SK-N-MC (cell line): ENCODE measurements around the gene ARHGAP22.

Experiments
- EZH2 ChIP-seq: fragments of 200-600 bp; sonication (generic); IDR thresholded peaks from one replicate; pipeline ENCODE4 v1.6.1; 2017; ENCODE audit warnings: antibody characterized with exemption
- FOXP2 ChIP-seq: optimal IDR thresholded peaks from 2 replicates; pipeline ENCODE3; 2011; ENCODE audit warnings: mild to moderate bottlenecking, moderate library complexity; ENCODE audit not compliant: insufficient read depth; ENCODE audit errors: extremely low read length, control extremely low read depth
- POLR2AphosphoS5 ChIP-seq: IDR thresholded peaks from 2 replicates; pipeline ENCODE4 v1.6.1; 2012; ENCODE audit warnings: mild to moderate bottlenecking, low read depth, low read length, borderline replicate concordance

GRCh38 chr10:48605786-48606529 lies 1.1 kb upstream of the ARHGAP22 start:
- TF ChIP-seq EZH2 (no peak), POLR2AphosphoS5 (no peak), FOXP2 (no peak)
